ENCODE measurements around the gene ZNF771.
"Not testable (repeated sequence)": the region's sequence is repeated elsewhere in the genome, so short reads cannot be mapped to it uniquely, and the experiment has no call there.

The ZNF771 gene

DNA sequence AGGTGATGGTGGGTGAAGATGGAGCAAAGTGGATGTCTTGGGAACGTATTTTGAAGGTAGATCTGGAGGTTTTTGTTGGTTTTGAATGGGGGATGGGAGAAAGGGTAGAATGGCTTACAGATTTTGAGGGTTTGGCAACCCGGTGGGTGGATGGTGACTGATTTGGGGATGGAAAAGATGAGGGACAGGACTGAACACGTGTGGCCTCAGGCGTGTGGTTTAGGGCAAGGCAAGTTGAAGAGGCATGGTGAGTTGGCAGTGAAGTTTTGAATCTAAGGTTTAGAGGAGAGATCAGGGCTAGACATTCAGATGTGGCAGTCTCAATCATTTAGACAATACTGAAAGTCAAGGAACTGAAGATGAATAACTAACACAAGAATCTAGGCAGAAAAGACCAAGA is 27.4 kb downstream of the ZNF771 start:
- no peak for DNase-seq (ENCODE audit: low spot score)

DNA sequence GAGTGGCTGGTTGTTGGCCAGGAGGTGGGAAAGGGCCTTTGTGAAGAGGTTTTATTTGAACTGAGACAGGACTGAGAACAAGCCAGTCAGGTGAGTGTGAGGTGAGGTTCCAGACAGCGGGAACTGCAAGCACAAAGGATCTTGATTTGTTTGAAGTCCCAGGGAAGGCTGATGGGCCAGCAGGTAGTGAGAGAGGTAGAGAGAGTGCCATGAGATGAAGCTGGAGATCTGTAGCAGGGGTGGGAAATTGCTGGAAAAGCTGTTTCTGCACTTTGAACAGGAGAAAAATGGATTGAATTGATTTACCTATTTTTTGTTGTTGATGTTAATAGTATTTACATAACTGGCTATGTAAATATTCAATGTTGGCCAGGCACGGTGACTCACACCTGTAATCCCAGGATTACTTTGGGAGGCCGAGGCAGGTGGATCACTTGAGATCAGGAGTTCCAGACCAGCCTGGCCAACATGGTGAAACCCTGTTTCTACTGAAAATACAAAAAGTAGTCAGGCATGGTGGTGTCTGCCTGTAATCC is 30.2 kb downstream of the ZNF771 start:
- DNase-seq (ENCODE audit: low spot score), result no peak

DNA sequence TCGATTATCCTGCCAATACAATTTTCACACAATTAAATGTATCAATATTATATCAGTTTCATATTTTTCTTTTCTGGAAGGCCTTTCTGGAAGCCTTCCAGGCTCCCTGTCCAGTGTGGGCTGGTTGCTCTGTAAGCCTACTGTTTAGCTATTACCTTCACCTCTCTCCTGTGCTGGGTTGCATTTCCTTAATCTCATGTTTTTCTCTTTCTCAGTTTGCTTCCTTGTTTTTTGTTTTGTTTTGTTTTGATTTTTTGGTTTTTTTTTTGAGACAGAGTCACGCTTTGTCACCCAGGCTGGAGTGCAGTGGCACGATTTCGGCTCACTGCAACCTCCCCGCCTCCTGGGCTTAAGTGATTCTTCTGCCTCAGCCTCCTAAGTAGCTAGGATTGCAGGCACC is 31.4 kb downstream of the ZNF771 start:
- DNase-seq (ENCODE audit: low spot score), result no peak

DNA sequence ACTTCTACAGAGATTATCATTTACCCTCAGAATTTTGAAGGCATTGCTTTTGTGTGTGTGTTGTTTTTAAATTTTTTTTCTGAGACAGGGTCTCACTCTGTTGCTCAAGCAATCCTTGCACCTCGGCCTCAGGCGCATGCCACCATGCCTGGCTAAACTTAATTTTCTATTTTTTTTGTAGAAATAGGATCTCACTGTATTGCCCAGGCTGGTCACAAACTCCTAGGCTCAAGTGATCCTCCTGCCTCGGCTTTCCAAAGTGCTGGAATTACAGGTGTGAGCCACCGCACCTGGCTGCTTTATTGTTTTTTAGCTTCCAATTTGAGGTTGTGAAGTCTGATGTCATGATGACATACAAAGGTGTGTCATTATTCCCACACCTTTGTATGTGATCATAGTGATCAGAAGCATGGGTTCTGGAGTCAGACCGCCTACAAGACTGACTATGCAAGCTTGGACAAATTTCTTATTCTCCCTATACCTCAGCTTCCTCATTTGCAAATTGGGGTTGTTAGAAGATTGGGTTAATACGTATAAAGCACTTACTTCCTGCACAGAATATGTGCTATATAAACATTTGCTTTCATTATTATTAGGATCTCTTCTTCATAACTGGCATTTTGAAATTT is 32.4 kb downstream of the ZNF771 start:
- DNase-seq (ENCODE audit: low spot score), result no peak

- DNase-seq (ENCODE audit: low spot score), result no peak
These were observed 36.2 kb downstream of the ZNF771 start for GRCh38 chr16:30443631-30444030.

GRCh38 chr16:30444231-30445148 is 37.1 kb downstream of the ZNF771 start:
- DNase-seq (ENCODE audit: low spot score), result no peak

DNA sequence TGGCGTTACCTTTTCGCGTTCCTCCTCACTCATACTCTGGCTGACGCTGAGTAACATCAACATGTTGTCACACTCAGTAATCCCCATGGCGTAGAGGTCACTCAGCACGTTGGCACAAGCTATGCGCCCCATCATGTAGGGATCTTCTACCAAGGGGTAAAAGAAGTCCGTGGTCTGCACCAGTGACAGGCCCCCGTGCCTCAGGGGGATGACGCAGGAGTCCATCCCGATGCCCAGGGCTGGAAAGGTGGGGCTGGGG is 37.7 kb downstream of the ZNF771 start:
- DNase-seq (ENCODE audit: low spot score), result no peak

- peak; percentile 83 for DNase-seq (ENCODE audit: low spot score)
These were observed 38.2 kb downstream of the ZNF771 start, which contains the start of gene SEPHS2 for GRCh38 chr16:30445408-30446202. TSS of gene SEPHS2 (minus strand) at chr16:30445874. CDS start at chr16:30445727, 147 bp downstream.

DNA sequence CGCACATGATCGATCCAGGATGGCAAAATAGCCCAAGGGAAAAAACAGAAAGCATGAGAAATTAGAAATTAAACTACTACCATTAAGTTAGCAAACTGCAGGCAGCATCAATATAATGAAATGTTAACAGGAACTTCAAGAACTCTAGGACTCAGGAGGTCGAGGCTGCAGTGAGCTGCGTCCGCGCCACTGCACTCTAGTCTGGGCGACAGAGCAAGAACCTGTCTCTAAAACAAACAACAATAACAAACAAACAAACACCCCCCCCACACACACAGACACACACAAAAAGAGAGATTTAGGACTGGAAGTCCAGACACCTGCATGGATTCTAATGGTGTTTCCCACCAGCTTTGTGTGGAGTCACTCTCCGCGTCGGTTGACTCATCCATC is 38.8 kb downstream of the ZNF771 start:
- DNase-seq (ENCODE audit: low spot score), result no peak

DNA sequence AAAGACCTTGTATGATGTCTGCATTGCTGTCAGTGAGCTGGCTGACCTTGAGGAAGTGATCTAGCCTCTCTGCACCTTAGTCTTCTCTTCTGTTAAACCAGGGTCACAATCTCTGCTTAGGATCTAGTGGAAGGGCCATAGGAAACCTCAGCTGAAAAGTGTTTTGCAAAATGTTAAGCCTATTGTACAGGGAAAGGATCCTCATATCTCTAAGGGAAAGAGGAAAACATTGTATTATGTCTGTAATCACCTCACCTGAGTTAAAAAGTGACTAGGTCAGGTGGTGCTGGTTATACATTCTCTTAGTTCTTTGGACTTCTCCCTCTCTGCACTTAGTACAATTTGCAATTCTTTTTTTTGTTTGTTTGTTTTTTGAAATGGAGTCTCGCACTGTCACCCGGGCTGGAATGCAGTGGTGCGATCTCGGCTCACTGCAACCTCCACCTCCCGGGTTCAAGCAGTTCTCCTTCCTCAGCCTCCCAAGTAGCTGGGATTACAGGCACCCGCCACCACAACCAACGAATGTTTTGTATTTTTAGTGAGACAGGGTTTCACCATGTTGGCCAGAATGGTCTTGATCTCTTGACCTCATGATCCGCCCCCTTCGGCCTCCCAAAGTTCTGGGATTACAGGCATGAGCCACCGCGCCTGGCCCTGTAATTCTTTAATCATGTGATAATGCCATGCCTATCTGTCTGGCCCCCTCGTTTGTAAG is 40.3 kb downstream of the ZNF771 start:
- DNase-seq (ENCODE audit: low spot score), result no peak

DNA sequence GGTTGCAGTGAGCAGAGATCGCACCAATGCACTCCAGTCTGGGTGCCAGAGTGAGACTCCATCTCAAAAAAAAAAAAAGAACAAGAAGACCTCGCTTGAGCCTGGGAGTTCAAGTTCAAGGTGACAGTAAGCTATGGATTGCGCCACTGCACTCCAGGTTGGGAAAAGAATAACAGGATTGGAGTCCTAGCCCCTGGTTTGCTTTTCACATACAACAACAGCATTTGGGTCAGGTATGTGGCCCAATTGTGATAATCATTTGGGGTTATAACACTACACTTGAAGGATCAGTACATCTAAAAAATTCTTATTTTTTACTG is 41.7 kb downstream of the ZNF771 start:
- no peak for DNase-seq (ENCODE audit: low spot score)

GRCh38 chr16:30452709-30453580 is 45.5 kb downstream of the ZNF771 start:
- DNase-seq (ENCODE audit: low spot score), result not testable (repeated sequence)

GRCh38 chr16:30456302-30456701 is 48.9 kb downstream of the ZNF771 start:
- no peak for DNase-seq (ENCODE audit: low spot score)

DNA sequence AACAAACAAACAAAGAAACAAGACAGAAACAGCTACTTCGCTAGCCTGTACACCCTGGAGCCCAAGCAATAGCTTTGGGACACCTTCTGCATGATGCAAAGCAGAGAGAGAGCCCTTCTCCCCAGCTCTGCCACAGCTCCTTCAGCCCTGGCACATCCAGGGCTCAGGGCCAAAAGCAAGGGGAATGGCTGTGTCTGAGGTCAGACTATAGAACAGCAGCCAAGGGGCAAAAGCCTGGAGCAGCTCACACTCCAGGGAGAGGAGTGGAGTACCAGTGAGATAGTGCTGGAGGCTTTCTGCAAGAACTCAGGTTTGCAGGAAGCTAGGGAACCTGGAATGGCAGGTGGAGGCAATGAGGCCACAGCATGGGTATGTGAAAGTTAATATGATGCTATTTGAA is 49.9 kb downstream of the ZNF771 start:
- DNase-seq (ENCODE audit: low spot score), result no peak

- no peak for DNase-seq (ENCODE audit: low spot score)
These were observed 50.5 kb downstream of the ZNF771 start for GRCh38 chr16:30457743-30458560.

DNA sequence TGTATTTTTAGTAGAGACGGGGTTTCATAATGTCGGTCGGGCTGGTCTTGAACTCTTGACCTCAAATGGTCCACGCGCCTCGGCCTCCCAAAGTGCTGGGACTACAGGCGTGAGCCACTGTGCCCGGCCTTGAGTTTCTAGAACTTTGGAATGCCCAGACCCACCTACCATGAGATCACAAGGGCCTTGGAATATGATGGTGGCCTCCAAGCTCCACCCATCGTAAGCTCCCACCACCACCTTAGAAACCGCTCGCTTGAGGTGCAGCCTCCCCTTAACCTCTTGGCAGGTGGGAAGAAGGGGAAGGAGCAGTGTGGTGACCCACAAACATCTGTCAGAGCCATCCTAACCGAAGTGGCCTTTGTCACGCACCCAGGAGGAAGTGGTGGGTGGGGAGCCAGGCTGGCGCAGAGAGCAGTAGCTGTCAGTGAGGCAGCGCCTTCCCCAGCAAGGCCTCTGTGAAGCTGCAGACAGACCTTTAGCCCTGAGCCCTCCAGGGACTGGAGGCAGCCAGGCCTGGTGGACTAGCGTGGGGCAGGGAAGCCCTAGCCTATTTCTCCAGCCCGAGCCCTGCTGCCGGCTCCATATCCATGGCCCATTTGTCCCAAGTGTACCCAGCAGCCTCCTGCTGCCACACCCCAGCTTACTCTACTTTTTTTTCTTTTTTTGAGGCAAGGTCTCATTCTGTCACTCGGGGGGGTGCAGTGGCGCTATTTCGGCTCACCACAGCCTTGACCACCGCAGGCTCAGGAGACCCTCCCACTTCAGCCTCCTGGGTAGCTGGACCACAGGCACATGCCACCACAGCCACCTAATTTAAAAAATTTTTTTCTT is 51.4 kb downstream of the ZNF771 start:
- no peak for DNase-seq (ENCODE audit: low spot score)

GRCh38 chr16:30459456-30459855 is 52.0 kb downstream of the ZNF771 start:
- DNase-seq (ENCODE audit: low spot score), result no peak

GRCh38 chr16:30461426-30461825 is 54.0 kb downstream of the ZNF771 start:
- DNase-seq (ENCODE audit: low spot score), result not testable (repeated sequence)

- no peak for DNase-seq (ENCODE audit: low spot score)
These were observed 56.7 kb downstream of the ZNF771 start for GRCh38 chr16:30464078-30464477.

Data from HuH-7.5 (cell line).